Mucosa of gallbladder (tissue), 1 donor: ENCODE data around the gene PTPRQ. TPM values are rescaled to one million over a fixed set of nuclear protein-coding genes. Genes with fewer than 3 reads are reported as not detected.
"Not testable (repeated sequence)": the region's sequence is repeated elsewhere in the genome, so short reads cannot be mapped to it uniquely, and the experiment has no call there.

ENCODE experiments used
- DNase-seq: peaks from one replicate; pipeline ENCODE4 v3.0.0-alpha.2; 2020; ENCODE audit warnings: low spot score
- total RNA-seq: library from RNA; stranded (reverse); gene quantifications from one replicate; pipeline ENCODE4 v1.2.1, GENCODE V29; 2021
- donor health status: DM: no; HTN: no; CAD: no.

The PTPRQ gene, protein sequence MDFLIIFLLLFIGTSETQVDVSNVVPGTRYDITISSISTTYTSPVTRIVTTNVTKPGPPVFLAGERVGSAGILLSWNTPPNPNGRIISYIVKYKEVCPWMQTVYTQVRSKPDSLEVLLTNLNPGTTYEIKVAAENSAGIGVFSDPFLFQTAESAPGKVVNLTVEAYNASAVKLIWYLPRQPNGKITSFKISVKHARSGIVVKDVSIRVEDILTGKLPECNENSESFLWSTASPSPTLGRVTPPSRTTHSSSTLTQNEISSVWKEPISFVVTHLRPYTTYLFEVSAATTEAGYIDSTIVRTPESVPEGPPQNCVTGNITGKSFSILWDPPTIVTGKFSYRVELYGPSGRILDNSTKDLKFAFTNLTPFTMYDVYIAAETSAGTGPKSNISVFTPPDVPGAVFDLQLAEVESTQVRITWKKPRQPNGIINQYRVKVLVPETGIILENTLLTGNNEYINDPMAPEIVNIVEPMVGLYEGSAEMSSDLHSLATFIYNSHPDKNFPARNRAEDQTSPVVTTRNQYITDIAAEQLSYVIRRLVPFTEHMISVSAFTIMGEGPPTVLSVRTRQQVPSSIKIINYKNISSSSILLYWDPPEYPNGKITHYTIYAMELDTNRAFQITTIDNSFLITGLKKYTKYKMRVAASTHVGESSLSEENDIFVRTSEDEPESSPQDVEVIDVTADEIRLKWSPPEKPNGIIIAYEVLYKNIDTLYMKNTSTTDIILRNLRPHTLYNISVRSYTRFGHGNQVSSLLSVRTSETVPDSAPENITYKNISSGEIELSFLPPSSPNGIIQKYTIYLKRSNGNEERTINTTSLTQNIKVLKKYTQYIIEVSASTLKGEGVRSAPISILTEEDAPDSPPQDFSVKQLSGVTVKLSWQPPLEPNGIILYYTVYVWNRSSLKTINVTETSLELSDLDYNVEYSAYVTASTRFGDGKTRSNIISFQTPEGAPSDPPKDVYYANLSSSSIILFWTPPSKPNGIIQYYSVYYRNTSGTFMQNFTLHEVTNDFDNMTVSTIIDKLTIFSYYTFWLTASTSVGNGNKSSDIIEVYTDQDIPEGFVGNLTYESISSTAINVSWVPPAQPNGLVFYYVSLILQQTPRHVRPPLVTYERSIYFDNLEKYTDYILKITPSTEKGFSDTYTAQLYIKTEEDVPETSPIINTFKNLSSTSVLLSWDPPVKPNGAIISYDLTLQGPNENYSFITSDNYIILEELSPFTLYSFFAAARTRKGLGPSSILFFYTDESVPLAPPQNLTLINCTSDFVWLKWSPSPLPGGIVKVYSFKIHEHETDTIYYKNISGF (N-terminal part only)
- total RNA-seq = 1.3 TPM

DNA sequence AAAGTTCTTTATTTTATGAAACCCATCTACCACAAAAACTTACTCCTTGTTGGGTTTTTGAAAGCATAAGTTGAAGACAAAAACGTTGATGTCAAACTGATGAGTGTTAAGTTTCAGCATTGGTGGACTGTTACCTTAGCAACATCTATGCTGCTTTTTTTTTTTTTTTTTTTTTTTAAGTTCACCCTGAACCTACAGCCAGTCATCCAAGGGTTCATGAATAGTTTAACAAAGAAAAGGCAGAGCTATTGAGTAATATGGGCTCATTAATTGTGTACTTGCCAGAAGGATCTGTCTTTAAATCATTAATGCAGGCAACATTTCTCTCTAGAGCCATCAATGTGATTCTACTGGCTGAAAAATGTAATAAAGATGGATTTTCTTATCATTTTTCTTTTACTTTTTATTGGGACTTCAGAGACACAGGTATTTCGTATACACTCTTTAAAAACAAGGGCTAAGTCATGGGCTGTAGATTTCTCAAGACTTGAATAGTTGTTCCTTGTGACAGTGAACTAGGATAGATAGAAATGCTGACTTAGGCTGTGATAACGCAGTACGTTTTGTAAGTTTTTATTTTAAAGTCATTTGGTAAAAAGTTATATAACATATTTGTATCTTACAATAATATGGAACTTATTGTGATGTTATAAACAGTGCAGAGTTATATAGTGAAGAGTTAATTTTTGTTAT, at the start of gene PTPRQ:
PTPRQ (plus strand) TSS at position 262 of the 693 bp plus-strand sequence; CDS start at position 373, 111 bp downstream.
- DNase-seq = no peak

DNA sequence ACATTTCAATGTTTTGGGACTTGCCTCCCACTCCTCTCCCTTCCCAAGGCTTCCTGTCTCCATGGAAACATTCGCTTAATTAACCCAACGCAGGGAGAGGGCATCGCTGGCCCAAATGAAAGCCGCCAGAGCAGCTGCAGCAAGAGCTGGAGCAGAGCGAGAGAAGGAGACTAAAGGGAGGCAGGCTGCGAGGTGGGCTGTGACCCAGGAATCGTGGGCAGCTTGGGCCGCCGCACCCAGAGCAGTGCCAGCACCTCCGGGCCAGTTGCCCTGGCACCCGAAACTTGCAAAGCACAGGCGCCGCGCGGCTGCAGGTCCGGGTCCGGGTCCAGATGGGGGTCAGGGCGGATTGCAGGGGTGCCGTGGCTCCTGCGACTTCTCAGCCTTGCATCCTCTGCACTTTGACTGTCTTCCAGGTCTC, 43.5 kb upstream of the PTPRQ start:
- no peak for DNase-seq

DNA sequence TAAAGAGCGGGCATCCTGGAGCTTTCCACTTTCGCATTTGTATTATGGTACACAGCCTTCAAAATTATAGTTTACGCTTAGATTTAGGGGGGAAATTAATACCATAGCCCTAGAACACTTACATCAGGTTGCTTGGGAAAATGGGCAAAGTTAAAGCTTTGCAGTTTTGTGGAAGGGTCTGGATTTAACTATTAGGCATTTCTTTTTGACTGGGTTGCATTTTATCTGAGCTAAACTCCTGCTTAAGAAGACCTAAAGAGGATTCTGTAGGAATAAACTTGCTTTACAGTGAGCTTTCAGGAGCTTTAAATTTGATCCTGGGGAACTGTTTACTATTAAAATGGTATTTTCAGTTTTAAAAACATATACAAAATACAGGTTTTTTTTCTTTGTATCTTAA, 42.8 kb upstream of the PTPRQ start:
- no peak for DNase-seq

DNA sequence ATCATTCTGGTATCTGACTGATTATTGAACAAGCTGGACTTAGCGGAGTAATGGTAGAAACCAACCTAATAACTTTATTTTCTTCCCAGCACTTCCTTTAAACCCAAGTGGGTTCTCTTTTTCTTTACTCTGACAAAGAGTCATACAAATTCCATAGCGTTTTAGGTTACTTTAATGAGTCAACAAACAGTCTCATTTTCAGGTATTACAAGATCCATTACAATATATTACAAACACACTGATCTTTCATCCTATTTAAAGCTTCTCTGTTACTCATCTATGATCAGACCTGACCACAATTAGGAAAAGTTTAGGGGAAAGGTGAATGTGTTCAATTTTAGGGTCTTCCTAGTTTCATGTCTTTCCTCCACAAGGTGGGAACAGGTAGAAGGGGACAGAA, 39.4 kb upstream of the PTPRQ start:
- no peak for DNase-seq

DNA sequence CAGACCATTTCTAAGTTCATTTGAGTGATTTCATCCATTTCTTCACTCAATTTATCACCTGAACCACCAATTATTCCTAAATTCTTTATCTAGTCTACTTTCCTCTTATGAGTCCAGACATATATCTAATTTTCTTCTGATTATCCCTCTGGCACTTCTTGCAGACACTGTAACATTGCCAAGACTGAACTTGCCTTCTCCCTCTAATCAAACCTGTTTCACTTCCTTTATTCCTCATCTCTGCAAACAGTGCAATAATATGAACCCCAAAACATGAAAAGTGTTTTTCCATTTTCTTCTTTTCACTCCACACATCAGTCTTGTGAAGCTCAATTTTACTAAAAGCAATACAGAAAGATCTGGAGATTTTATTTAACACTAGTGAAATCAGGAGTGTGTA, 37.8 kb upstream of the PTPRQ start:
- DNase-seq = no peak

DNA sequence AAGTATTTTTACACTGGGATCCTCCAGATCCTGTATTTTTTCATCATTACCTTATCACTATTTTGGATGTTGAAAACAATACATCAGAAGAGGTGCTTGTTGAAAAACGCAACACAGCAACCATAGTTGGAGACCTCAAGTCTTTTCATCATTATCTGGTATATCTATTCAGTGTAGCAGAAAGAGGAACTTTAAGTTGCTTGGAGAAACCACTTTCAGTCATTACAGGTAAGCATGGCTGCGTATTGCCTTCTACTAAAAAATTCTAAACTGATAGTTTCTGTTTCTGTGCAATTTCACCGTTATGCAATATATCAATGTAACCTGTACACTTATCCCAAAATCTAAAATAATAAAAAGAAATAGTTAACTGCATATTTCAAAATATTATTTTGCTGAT, 32.2 kb upstream of the PTPRQ start:
- no peak for DNase-seq

DNA sequence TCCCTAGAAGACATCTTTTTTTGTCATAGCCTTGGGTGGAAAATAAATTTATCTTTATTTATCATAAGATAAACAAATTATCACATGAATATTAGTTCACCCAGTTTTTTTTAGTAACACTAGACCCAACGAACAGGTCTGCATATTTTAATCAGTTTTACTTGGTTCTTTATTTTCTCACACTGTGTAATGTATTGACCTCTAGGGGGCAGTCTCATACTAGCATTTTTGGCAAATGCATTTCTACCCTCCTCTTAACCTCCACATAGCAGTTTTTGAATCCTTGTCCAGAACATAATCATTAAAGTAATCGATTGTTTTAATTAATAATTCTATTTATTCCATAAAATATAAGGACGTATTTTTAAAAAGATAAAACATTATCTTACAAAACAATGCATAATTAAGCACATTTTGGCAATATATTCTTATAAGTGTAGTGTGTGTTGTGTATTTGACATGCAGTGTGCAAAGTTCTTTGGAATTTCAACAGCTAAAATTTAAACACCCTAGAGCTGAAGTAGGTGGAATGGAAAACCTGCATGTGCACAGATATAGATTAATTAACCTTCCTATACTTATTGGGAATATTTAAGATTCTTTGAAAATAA, 31.6 kb upstream of the PTPRQ start:
- DNase-seq = no peak

DNA sequence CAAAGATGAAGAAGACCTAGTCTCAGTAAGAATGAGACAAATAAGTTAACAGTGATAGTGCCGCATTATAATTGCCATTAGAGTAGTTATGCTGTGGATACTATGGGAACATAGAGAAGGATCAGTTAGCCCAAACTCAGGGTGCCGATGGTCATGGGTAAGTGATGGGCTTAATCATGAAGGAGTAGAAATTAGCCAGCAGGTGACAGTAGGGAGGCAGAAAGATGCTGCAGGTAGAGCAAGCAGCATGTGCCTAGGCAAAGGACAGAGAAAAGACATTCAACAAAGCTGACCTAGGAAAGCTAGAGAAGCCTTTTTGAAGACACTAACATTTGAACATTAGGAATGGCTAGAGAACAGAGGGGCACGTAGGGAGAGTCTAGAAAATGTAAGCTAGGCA, 30.6 kb upstream of the PTPRQ start:
- DNase-seq = no peak

DNA sequence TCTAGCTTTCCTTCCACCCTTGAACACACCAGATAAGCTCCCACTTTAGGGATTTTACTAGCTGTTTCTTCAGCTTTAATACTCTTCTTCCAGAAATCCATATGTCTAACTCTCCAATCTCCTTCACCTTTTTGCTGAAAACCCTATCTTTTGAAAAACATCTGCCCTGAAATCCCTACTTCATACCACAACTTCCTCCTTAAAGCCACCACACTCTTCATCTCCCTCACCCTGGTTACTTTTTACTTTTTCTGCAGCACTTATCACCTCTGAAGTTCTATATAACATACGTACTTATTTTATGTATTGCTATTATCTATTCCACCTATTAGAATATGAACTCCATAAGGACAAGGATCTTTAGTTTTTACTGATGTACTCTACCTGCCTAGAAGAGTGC, 28.6 kb upstream of the PTPRQ start:
- no peak for DNase-seq

DNA sequence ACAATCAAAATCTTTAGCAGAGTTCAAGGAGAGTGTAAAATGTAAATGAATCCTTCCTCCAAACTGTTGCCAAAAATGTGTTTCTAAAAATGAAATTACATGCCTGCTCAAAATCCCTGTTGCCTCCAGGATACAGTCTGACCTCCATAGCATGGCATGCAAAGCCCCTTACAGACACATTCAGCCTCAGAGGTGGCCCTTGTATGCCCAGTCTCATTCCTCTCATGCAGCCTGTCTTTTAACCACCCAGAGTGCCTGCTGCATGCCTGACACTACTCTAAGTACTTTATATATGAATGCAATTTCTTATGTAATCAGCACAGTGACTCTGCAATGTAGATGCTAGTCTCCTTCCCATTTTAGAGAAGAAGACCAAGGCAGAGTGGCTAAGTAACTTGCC, 24.4 kb upstream of the PTPRQ start:
- no peak for DNase-seq

DNA sequence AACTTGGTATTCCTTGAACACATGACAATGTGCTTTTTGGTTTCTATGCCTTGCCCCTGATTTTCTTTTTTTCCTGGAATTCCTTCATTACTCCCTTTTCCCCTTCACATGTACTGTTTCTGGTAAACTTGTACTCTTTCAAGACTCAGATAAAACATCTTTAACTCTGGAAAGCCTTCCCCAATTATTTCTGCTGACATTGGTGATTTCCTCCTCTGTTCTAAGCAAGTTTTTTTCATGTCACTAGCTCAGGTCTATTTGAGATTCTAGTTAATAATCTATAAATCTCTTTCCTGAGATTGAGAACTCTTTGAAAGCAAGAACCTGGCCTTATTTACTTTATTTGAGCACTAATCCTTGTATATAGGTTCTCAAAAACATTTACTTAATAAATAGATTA, 24.0 kb upstream of the PTPRQ start:
- no peak for DNase-seq

DNA sequence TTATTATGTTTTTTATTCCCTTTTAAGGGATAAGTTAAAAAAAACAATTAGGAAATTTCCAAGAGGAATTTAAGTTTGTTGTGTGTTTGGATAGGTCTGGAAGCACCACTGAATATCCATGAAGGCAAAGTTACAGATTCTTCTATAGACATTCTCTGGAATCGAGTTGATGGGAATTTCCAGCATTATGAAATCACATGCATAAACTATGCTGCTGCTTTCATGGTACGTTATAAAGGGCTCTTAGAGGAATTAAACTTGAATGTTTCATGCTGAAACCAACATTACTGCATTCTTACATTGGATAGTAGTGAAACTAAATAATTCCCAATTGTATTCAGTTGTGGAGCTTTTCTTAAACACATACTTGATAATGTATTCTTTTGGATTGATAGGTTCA, 21.5 kb upstream of the PTPRQ start:
- DNase-seq = no peak

DNA sequence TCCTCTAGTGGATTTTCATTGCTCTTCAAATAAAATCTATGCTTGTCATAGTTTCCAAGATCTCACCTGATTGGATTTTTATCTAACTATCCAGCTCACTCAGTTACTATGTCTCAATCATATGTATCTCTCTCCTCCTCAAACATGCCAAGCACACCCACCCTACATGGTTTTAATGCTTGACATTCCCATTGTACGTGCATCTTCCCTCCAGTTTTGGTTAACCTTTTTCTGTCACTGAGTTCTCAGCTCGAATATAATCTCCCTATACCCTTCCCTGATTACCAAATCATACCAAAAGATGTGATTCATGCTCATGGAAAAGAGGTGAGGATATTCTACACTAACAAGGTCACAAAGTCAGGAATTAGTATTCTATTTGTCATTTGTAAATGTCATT, 12.0 kb upstream of the PTPRQ start:
- DNase-seq = no peak

DNA sequence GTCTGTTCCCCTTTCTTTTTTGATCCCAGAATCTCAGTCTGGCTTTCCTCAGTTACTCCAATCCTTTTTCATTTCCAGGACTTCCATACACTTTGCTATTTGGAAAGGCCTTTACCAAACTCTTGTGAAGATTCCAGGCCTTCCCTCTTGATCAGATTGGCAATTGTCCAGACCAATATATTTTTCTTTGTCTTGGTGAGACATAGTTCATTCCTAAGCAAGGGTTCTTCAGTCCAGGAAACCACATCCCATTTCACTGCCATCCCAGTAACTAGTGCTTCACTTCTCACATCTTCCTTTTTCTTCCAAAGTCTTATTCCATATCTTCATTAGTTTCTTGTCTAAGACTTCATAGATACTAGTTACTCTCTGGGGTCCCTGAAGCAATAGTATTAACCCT, 2.1 kb upstream of the PTPRQ start:
- DNase-seq = no peak

DNA sequence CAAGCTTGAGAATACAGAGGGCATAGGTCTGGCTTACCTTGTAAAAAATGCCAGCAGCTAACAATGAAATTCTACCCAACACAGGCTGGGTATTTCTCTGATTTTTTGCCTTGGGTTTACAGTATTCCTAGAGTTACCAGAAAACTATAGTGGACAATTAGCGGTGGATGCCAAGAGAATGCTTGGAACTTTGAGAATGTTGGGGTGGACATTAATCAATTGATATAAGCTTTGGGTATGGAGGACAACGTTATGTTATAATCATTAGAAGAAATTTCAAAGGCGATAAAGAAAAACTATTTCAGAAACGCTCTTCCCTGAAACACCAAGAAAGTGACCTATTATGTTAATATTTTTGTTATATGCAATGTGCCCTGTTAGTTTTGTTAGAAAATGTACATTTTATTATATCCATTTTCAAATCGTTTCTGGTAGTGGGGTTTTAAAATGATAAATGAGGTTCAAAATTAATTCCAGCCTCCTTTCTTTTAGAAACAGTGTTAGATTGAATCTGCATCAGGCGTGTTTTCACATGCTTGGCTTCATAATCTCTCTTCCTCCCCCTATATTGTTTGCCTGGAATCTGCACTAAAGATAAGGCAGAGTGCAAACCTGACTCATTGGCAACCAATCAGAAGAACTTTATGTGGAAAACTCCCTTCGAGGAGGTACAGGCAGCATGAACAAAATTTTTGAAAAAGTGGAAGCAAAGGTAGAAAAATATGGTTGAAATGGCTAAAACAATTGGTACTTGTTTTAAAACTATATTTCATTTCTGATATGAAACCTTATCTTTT, 1.4 kb upstream of the PTPRQ start:
- no peak for DNase-seq

DNA sequence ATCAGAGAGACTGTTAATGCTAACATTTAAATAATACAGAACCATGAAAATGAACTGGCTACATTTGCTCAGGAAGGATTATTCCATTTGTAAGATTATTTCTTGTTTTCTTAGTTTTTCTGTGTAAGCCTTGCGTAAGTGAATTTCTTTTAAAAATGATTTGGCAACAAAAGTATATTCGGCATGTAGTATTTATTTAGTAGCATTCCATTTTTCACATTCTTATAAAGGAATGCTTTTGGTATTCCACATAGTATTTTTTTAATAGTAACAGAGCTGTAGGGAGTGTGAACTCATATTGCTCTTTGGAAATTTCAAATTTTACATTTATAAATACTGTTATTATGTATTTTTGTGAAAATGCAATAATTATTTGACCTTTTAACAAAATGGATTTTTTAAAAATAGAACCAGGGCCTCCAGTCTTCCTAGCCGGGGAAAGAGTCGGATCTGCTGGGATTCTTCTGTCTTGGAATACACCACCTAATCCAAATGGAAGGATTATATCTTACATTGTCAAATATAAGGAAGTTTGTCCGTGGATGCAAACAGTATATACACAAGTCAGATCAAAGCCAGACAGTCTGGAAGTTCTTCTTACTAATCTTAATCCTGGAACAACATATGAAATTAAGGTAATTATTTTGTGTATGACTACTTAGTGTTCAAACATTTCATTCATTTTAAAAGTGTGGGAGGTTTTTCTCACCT, 1.2 kb downstream of the PTPRQ start:
- DNase-seq = no peak

DNA sequence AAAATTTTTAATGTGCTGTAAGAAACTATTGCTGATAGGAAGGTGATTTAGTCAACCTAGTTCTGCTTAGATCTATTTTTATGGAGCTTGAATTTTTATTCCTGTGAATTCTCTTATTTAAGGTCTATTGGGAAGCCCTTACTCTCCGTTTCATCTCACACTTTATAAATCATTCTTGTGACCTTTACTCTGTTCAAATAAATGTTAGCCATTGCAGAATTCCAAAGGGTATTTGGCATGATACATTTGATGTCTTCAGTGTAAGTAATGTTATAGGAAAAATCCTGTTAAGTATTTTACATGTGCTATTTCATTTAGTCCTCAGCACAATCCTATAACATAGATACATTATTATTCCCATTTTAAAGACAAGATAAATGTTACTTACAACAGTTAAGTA, 12.5 kb downstream of the PTPRQ start:
- DNase-seq = no peak

DNA sequence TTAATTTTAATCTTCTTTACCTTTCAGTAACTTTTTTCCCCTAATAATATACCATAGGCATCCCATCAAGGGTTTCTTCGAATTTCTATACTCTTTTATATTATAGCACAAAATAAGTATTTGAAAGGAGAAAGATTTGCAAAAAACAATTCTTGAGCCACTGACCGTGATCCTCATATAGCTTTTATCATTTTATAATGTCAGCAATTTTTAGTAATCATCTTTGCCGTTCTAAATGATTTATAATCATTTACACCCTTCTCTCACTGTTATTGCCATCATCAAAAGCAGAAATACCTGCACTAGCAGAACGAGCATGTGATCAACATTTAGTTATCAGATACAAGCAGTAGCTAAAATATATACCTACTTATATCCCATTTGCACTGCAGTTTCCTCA, 16.9 kb downstream of the PTPRQ start:
- DNase-seq = no peak

DNA sequence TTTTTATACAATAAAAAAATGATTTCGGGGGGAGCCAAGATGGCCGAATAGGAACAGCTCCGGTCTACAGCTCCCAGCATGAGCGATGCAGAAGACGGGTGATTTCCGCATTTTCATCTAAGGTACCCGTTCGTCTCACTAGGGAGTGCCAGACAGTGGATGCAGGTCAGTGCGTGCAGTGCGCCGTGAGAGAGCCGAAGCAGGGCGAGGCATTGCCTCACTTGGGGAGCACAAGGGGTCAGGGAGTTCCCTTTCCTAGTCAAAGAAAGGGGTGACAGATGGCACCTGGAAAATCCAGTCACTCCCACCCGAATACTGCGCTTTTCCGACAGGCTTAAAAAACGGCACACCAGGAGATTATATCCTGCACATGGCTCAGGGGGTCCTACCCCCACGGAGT, 17.8 kb downstream of the PTPRQ start:
- DNase-seq = not testable (repeated sequence)

DNA sequence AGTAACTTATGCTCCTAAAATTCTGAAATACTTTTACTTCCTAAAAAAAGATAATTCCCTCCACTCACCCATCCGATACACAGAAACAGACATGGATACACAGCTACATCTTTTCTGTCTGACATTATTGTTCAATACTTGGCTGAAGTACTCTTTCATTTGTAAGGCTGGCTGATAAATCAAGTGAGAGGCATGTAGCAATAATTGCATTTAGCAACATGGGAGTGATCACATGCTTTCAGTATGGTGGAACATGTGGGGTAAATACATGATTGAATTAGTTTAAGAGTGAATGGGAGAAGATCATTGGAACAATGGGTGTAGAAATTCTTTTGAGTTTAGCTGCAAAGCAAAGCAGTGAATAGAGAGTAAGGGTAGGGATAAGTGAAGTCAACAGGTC, 25.6 kb downstream of the PTPRQ start:
- no peak for DNase-seq
